ENCODE results near the gene TMUB2. TPM values are rescaled to one million over a fixed set of nuclear protein-coding genes. Genes with fewer than 3 reads are reported as not detected.

The TMUB2 gene
- total RNA-seq, 2 experiments from 2014 or later, result 33.3 to 34.8 TPM

Small RNA genes lying within 50 kb of the gene (microRNA-seq; reads per million reads assigned to microRNA genes)
- 0.81 reads per million for gene MIR6782 (ENCODE audit: borderline microRNAs expressed, borderline replicate concordance)

Other genes with a start within 250 kb of the TMUB2 start
- gene PPY, start 244.5 kb upstream of the TMUB2 start, total RNA-seq, result not detected
- not detected for gene PYY, start 233.0 kb upstream of the TMUB2 start, total RNA-seq
- gene NAGS, start 182.3 kb upstream of the TMUB2 start, total RNA-seq, result under 1 TPM; 0.14 to 0.56 TPM
- gene TMEM101, start 172.0 kb upstream of the TMUB2 start, total RNA-seq, result 1 to 10 TPM; 8.8 to 9.7 TPM
- 10 to 100 TPM; 34.6 to 36.1 TPM for gene LSM12, start 120.3 kb upstream of the TMUB2 start, total RNA-seq
- 1 to 10 TPM; 5.6 to 5.8 TPM for gene G6PC3, start 116.2 kb upstream of the TMUB2 start, total RNA-seq
- 10 to 100 TPM; 92.0 to 92.5 TPM for gene HDAC5, start 63.3 kb upstream of the TMUB2 start, total RNA-seq
- gene HROB, start 45.0 kb upstream of the TMUB2 start, total RNA-seq, result 1 to 10 TPM; 1.6 TPM
- under 1 TPM in 1 of 2 experiments, not detected in 1; 0.11 TPM for gene ASB16, start 16.3 kb upstream of the TMUB2 start, total RNA-seq
- 10 to 100 TPM; 85.2 to 99.2 TPM for gene ATXN7L3, start 12.9 kb downstream of the TMUB2 start, total RNA-seq
- gene UBTF, start 32.7 kb downstream of the TMUB2 start, total RNA-seq, result 100 to 1,000 TPM; 148 to 158 TPM
- gene SLC4A1, start 81.2 kb downstream of the TMUB2 start, total RNA-seq, result not detected
- not detected for gene RUNDC3A, start 121.6 kb downstream of the TMUB2 start, total RNA-seq
- 10 to 100 TPM; 55.5 to 65.5 TPM for gene SLC25A39, start 137.9 kb downstream of the TMUB2 start, total RNA-seq
- gene GRN, start 158.3 kb downstream of the TMUB2 start, total RNA-seq, result 10 to 100 TPM; 15.3 to 16.1 TPM
- under 1 TPM; 0.08 to 0.19 TPM for gene FAM171A2, start 176.9 kb downstream of the TMUB2 start, total RNA-seq
- under 1 TPM; 0.85 to 0.87 TPM for gene ITGA2B, start 202.7 kb downstream of the TMUB2 start, total RNA-seq

Data from CD4-positive, alpha-beta T cell (primary cell).